ENCODE data around the gene GSTM3. TPM values are rescaled to one million over a fixed set of nuclear protein-coding genes. Genes with fewer than 3 reads are reported as not detected.
A peak's percentile ranks its signal among the peaks of the same experiment; 100 is the strongest.

The GSTM3 gene
- total RNA-seq, 2 experiments from 2014 or later, result not detected

DNA sequence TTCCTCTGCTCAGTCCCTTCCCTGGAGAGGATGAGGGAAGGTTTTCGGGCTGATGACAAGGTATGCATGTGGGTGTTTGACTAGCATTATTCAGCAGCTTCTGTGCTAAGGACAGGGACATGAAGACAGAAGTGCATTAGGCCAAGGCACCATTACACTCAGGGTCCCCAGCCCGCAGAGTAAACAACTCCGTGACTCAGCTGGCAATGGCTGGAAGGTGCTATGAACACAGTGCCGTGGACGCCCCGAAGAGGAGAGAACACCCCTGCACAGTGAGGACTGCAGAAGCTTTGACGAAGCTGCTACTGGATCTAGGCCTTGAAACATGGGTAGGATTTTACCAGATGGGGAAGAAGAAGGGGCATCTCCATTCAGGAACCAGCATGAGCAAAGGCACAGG, 36.6 kb upstream of the GSTM3 start:
- BruUV-seq (replicated peaks), result no TSS peak
- POLR2A ChIA-PET, result interaction anchor here (1.2 kb wide), 1 partner anchor 207 kb away, joined by 3 read pairs; no protein-coding TSS in a partner anchor
- no peaks in the 10 kb centered on the region for H4K20me1 ChIP-seq (ENCODE audit: insufficient read depth, low read length)

DNA sequence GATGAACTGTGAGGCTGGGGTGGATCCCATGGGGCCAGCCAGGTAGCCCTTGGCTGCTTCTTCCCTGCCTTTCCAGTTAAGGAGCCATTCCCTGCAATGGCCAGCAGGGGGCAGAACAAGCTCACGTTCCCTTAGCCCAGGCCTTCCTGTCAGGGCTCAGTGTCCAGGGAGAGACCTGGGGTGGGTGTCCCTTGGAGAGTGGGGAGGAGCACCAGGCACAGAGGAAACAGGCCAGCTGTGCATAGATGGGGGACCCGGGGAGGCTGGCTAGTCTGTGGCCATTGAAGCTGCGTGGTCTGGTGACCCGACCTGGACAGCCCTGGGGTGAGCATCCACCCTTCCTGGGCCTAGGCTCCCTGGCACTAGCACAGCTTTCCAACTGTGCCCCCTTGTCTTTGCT, 36.1 kb upstream of the GSTM3 start:
- intact Hi-C loops (cut with micrococcal nuclease; ENCODE audit: unreplicated experiment), result loop anchor here (1.0 kb wide), 2 partner anchors 207 to 234 kb away; partner anchors contain the start of gene AHCYL1
- H3K36me3 ChIP-seq (ENCODE audit: insufficient read depth, low read length), result no peaks in the 10 kb centered on the region
- no peak overlapping the region for H2AFZ ChIP-seq (ENCODE audit: low read length)
- H3K9me3 ChIP-seq (ENCODE audit: low read length), result no peaks in the 10 kb centered on the region
- H3K4me1 ChIP-seq (ENCODE audit: insufficient read depth, low read length, poor library complexity, severe bottlenecking), result no peaks in the 10 kb centered on the region
- DNase-seq (ENCODE audit: low spot score), result peak; percentile 75
- no peak overlapping the region for H3K4me3 ChIP-seq (ENCODE audit: low read depth, low read length, poor library complexity, severe bottlenecking)
- no peaks in the 10 kb centered on the region for H3K79me2 ChIP-seq (ENCODE audit: insufficient read depth, low read depth, low read length)
- H3K9me2 ChIP-seq (ENCODE audit: insufficient read depth, low read length), result no peaks in the 10 kb centered on the region
- ChIA-PET CTCF (ENCODE audit: unreplicated experiment) (interaction anchor here (0.8 to 4.8 kb wide), 3 partner anchors 136 to 293 kb away, joined by 4 to 49 read pairs (median 20); partner anchors contain the start of genes AHCYL1 and ATXN7L2), POLR2A (interaction anchor here (1.2 kb wide), 1 partner anchor 207 kb away, joined by 3 read pairs; no protein-coding TSS in a partner anchor)
- H3K27ac ChIP-seq (ENCODE audit: low read depth, low read length, poor library complexity, severe bottlenecking), result no peak overlapping the region
- no peak overlapping the region for H3K4me2 ChIP-seq (ENCODE audit: low read length)
- no peak for TF ChIP-seq EZH2phosphoT487 (IDR thresholded peaks at IDR 0.05; ENCODE audit: borderline replicate concordance, low read depth, low read length)
- TF ChIP-seq, protein P1, sequence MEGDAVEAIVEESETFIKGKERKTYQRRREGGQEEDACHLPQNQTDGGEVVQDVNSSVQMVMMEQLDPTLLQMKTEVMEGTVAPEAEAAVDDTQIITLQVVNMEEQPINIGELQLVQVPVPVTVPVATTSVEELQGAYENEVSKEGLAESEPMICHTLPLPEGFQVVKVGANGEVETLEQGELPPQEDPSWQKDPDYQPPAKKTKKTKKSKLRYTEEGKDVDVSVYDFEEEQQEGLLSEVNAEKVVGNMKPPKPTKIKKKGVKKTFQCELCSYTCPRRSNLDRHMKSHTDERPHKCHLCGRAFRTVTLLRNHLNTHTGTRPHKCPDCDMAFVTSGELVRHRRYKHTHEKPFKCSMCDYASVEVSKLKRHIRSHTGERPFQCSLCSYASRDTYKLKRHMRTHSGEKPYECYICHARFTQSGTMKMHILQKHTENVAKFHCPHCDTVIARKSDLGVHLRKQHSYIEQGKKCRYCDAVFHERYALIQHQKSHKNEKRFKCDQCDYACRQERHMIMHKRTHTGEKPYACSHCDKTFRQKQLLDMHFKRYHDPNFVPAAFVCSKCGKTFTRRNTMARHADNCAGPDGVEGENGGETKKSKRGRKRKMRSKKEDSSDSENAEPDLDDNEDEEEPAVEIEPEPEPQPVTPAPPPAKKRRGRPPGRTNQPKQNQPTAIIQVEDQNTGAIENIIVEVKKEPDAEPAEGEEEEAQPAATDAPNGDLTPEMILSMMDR (conservative IDR thresholded peaks at IDR 0.05; ENCODE audit: low read length), result peak; percentile 90
- H4K20me1 ChIP-seq (ENCODE audit: insufficient read depth, low read length), result no peaks in the 10 kb centered on the region
- no TSS peak for BruUV-seq (replicated peaks)

More for the DNA sequence above, 36.6 kb upstream of the GSTM3 start:
- no peak for TF ChIP-seq EZH2phosphoT487 (IDR thresholded peaks at IDR 0.05; ENCODE audit: borderline replicate concordance, low read depth, low read length)
- no peaks in the 10 kb centered on the region for H3K4me1 ChIP-seq (ENCODE audit: insufficient read depth, low read length, poor library complexity, severe bottlenecking)
- no peaks in the 10 kb centered on the region for H3K9me3 ChIP-seq (ENCODE audit: low read length)
- intact Hi-C loops (cut with micrococcal nuclease; ENCODE audit: unreplicated experiment), result loop anchor here (1.0 kb wide), 1 partner anchor 234 kb away; no protein-coding TSS in a partner anchor
- H3K4me3 ChIP-seq (ENCODE audit: low read depth, low read length, poor library complexity, severe bottlenecking), result no peak overlapping the region
- H3K4me2 ChIP-seq (ENCODE audit: low read length), result no peak overlapping the region
- DNase-seq (ENCODE audit: low spot score), result no peak
- H3K27ac ChIP-seq (ENCODE audit: low read depth, low read length, poor library complexity, severe bottlenecking), result no peak overlapping the region
- CTCF ChIA-PET (ENCODE audit: unreplicated experiment), result interaction anchor here (0.8 to 4.8 kb wide), 2 partner anchors 207 to 294 kb away, joined by 4 to 49 read pairs; partner anchors contain the start of genes AHCYL1 and ATXN7L2
- no peaks in the 10 kb centered on the region for H3K9me2 ChIP-seq (ENCODE audit: insufficient read depth, low read length)
- no peak overlapping the region for H2AFZ ChIP-seq (ENCODE audit: low read length)
- no peaks in the 10 kb centered on the region for H3K36me3 ChIP-seq (ENCODE audit: insufficient read depth, low read length)
- no peaks in the 10 kb centered on the region for H3K79me2 ChIP-seq (ENCODE audit: insufficient read depth, low read depth, low read length)

DNA sequence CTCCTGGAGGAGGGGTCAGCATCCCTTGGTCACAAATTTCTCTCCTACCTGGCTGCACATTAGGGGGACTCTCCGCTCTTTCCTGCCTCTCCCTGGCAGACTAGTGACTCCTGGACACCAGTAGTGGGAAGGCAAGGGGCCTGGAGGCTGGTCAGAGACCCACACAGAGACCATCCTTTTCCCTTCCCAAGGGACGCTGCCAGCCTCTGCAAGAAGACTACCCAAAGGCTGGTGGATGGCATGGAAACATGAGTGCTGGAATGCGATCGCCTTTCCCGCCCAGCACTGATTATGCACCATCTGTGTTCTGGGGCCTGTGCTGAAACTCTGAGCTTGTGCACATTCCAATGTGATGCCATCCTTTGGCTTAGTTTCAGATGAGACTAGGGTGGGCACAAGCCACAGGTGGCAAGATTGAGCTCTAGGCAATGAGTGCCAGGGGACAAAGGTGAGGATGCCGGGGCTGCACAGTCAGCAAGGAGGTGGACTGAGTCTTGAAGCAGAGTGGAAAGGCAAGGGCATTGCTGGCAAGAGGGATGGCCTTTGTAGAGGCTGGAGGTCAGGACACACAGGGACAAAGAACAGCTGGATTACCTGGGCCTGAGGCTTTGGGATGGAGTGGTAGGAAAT, 35.5 kb upstream of the GSTM3 start:
- POLR2A ChIA-PET, result interaction anchor here (1.2 kb wide), 1 partner anchor 208 kb away, joined by 3 read pairs; no protein-coding TSS in a partner anchor
- Histone ChIP-seq H3K36me3 (ENCODE audit: insufficient read depth, low read length) (no peaks in the 10 kb centered on the region), H3K4me2 (ENCODE audit: low read length) (no peak overlapping the region), H4K20me1 (ENCODE audit: insufficient read depth, low read length) (no peaks in the 10 kb centered on the region), H3K4me3 (ENCODE audit: low read depth, low read length, poor library complexity, severe bottlenecking) (no peak overlapping the region), H3K9me2 (ENCODE audit: insufficient read depth, low read length) (no peaks in the 10 kb centered on the region), H3K79me2 (ENCODE audit: insufficient read depth, low read depth, low read length) (no peaks in the 10 kb centered on the region), H3K27ac (ENCODE audit: low read depth, low read length, poor library complexity, severe bottlenecking) (no peak overlapping the region), H2AFZ (ENCODE audit: low read length) (no peak overlapping the region), H3K4me1 (ENCODE audit: insufficient read depth, low read length, poor library complexity, severe bottlenecking) (no peaks in the 10 kb centered on the region), H3K9me3 (ENCODE audit: low read length) (no peaks in the 10 kb centered on the region)
- intact Hi-C loops (cut with micrococcal nuclease; ENCODE audit: unreplicated experiment), result loop anchor here (1.0 kb wide), 1 partner anchor 208 kb away; the partner anchor contains the start of gene AHCYL1
- no peak for DNase-seq (ENCODE audit: low spot score)
- TF ChIP-seq, protein P1 (conservative IDR thresholded peaks at IDR 0.05; ENCODE audit: low read length), result no peak
- TF ChIP-seq EZH2phosphoT487 (IDR thresholded peaks at IDR 0.05; ENCODE audit: borderline replicate concordance, low read depth, low read length), result no peak
- no TSS peak for BruUV-seq (replicated peaks)
- CTCF ChIA-PET (ENCODE audit: unreplicated experiment), result interaction anchor here (3.0 to 4.8 kb wide), 2 partner anchors 135 to 208 kb away, joined by 20 to 49 read pairs; partner anchors contain the start of gene AHCYL1

All from OCI-LY7 (cell line).